ENCODE measurements around the gene ZNF574.

DNA sequence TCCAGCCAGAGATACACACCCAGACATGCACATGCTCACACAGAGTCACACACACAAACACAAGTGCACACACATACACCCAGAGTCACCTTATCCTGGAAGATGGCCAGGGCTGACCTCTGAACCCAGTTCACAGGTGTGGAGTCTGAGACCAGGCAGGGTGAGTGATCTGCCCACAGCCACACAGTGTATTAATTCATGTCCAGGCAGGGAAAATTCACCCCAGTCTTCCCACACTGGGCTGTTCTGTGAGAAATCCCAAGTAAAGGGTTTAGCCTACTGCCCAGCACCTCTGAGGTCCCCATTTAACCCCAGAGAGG, 54.2 kb downstream of the ZNF574 start:
- TF ChIP-seq, protein P1, sequence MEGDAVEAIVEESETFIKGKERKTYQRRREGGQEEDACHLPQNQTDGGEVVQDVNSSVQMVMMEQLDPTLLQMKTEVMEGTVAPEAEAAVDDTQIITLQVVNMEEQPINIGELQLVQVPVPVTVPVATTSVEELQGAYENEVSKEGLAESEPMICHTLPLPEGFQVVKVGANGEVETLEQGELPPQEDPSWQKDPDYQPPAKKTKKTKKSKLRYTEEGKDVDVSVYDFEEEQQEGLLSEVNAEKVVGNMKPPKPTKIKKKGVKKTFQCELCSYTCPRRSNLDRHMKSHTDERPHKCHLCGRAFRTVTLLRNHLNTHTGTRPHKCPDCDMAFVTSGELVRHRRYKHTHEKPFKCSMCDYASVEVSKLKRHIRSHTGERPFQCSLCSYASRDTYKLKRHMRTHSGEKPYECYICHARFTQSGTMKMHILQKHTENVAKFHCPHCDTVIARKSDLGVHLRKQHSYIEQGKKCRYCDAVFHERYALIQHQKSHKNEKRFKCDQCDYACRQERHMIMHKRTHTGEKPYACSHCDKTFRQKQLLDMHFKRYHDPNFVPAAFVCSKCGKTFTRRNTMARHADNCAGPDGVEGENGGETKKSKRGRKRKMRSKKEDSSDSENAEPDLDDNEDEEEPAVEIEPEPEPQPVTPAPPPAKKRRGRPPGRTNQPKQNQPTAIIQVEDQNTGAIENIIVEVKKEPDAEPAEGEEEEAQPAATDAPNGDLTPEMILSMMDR (IDR thresholded peaks at IDR 0.05) = no peak
- TF ChIP-seq EP300 (IDR thresholded peaks at IDR 0.05) = no peak
- TF ChIP-seq POLR2AphosphoS5 (IDR thresholded peaks at IDR 0.05) = no peak
